GM15510 (cell line): ENCODE measurements around the gene EIF2B2.

Experiments
- POLR2A ChIP-seq: IDR thresholded peaks from 3 replicates; pipeline ENCODE4 v1.6.1; 2011; ENCODE audit warnings: borderline replicate concordance; ENCODE audit not compliant: insufficient read length; ENCODE audit errors: extremely low read depth

The EIF2B2 gene

DNA sequence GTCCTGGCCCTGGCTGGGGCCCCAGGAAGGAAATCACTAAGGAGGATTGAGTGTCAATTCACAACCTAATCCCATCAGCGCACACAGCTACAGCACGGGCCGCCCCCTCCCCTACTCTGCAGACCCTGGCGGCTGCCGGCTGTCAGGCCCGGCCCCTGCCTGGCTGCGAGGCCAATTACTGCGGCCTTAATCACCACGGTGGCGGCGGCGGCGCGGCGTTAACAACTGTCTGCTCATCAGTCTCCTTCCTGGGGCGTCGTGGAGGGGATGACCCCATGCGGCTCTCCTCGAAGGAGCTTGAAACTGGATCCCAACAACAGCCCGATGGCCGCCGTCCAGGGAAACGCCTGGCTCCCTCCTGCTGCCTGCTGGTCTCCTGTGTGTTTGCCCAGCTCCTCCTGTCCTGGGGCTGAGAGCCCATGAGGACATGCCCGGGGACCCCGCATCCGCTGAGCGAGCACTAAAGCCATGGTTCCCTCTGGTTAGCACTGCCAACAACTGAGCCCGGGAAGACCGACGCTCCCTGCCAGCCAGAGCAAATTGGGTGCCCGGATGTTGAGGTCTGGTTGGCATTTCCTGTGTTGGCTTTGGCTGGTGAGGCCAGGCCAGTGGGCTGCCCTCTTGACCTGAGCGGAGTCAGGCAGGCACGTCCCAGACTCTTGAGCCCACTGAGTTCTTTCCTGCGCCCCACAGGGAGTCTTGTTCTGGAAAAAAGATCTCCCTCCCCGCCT is 21.8 kb upstream of the EIF2B2 start:
- TF ChIP-seq POLR2A: no peak

GRCh38 chr14:74981462-74981782 is 21.3 kb upstream of the EIF2B2 start:
- no peak for TF ChIP-seq POLR2A

DNA sequence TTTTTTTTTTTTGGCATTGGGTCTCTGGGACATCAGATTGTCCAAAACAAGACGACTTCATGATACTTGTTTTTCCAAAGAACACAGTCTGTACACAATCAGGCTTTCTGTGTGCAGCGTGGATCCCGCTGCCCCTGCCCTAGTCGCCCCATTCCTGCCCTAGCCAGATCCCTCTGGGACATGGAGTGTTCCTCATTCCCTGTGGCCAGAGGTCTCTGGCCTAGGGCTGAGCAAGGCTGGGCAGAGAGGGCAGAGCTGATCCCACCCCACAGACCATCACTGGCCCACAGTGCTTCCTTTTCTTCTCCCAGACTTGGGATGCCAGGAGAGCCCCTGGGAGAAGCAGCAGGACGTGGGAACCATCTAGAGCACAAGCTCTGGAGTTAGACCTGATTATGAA is 20.9 kb upstream of the EIF2B2 start:
- no peak for TF ChIP-seq POLR2A

- TF ChIP-seq POLR2A: no peak
Measured at GRCh38 chr14:74982661-74983060, 20.1 kb upstream of the EIF2B2 start.

GRCh38 chr14:74983343-74983742 is 19.4 kb upstream of the EIF2B2 start:
- no peak for TF ChIP-seq POLR2A

GRCh38 chr14:74984236-74985027 is 18.3 kb upstream of the EIF2B2 start:
- no peak for TF ChIP-seq POLR2A

DNA sequence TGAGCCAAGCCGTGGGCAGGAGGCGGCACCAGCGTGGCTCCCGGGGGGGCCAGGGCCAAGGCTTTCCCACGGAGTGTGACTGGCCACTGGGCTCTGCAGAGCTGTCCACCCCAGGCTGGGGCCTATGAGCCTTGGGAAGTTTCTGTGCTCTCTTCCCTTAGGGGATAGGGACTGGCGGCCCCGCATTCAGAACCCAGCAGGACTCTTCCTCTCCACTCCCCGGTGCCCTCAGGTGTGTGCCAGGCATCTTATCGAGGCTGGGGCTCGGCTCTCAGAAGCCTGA is 17.8 kb upstream of the EIF2B2 start:
- TF ChIP-seq POLR2A: no peak

DNA sequence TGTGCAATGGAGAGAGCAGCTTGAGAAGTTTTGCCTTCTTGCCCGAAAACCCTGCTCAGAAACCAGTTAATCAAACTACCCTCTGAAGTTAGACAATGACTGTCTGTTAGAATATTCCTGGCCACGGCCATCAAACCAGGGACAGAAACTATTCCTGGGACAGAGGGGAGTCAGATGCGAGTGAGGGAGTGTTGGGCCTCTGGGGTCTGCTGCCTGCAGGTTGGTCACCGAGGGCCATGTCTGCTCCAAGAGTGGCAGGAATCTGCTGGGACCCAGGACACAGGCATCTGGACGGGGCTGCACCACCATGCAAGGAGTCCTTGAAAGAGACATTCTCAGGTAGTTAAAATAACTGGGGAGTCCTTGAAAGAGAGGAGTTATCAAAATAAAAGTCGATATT is 16.9 kb upstream of the EIF2B2 start:
- no peak for TF ChIP-seq POLR2A

GRCh38 chr14:74988131-74988530 is 14.6 kb upstream of the EIF2B2 start:
- TF ChIP-seq POLR2A: no peak

- TF ChIP-seq POLR2A: no peak
Measured at GRCh38 chr14:74988993-74989392, 13.7 kb upstream of the EIF2B2 start.

GRCh38 chr14:75001261-75001660 is 1.5 kb upstream of the EIF2B2 start:
- TF ChIP-seq POLR2A: no peak

DNA sequence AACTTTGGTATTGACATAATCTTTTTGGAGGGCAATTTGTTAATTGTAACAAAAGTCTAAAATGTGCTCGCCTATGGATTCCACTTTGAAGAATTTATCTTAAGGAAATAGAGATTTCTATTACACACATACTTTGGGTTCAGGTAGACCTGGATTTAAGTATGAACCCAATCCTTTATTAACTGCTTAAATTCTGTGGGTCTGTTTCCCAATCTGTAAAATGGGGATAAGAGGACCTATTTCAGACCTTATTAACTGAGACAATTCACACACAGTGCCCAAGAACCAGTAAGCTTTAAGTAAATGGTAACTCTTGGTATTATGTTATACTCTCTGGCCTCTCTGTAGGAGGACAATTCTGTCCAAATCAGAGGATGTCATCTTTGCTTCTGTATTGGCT is 822 bp upstream of the EIF2B2 start:
- no peak for TF ChIP-seq POLR2A

- no peak for TF ChIP-seq POLR2A
Measured at GRCh38 chr14:75003250-75004027, 718 bp downstream of the EIF2B2 start.

- TF ChIP-seq POLR2A: no peak
Measured at GRCh38 chr14:75005357-75005756, 2.6 kb downstream of the EIF2B2 start.

GRCh38 chr14:75009176-75009575 is 6.5 kb downstream of the EIF2B2 start:
- no peak for TF ChIP-seq POLR2A
